Eye (tissue), 1 donor: ENCODE measurements around the gene MPV17.
"Not testable (repeated sequence)": the region's sequence is repeated elsewhere in the genome, so short reads cannot be mapped to it uniquely, and the experiment has no call there.

Source experiments
- DNase-seq: peaks from one replicate; pipeline ENCODE4 v3.0.0-alpha.2; 2015

The MPV17 gene

DNA sequence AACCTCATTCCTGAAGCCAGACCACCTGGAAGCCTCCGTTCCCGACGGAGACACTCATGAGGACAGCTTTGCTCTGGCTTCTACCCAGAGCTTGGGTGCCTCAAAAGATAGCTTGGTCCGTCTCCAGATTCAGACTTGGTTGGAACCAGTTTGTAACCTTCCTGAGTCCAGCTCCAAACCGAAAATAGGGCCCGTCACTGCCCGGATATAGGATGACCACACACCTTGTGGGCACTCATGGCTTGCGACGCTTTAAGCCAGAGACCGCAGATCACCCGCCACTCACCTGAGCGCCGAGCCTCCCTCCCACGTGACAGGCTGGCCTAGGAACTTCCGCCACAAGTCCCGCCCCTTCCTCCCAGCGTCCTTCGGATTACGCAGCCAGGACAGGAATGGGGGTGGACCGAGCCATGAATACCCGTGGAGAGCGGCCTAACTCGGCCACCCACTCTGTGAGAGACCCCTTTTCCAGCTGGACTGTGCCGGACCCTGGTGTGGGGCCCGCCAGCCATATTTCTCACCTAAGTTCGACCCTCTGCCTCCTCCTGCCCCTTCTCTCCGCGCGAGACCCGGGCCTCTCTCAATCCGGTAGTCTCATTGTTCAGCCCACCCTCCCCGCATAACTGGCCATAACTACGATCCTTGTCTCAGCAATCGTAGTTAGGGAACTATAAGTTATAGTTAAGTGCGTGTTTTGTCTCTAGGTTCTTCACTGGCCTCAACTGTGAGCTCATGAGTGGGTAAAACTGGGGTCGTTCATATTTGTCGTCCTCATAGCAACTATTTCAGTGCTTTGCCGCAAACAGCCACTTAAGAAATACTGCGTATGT lies at the start of gene MPV17:
Gene MPV17, minus strand, starts transcription at position 332 of the 830 bp plus-strand sequence. CDS start 580 bp downstream, outside the sequence.
- peak; percentile 97 for DNase-seq

GRCh38 chr2:27370816-27371620 lies 48.1 kb upstream of the MPV17 start:
- no peak for DNase-seq

- DNase-seq = peak; percentile 100
Observed at GRCh38 chr2:27370026-27370815, 47.3 kb upstream of the MPV17 start, which contains the start of the genes EIF2B4 and SNX17. Gene EIF2B4 (minus strand): TSS chr2:27370338. CDS start chr2:27370314, 24 bp downstream. Gene SNX17 (plus strand): TSS chr2:27370616. CDS start chr2:27370744, 128 bp downstream.

DNA sequence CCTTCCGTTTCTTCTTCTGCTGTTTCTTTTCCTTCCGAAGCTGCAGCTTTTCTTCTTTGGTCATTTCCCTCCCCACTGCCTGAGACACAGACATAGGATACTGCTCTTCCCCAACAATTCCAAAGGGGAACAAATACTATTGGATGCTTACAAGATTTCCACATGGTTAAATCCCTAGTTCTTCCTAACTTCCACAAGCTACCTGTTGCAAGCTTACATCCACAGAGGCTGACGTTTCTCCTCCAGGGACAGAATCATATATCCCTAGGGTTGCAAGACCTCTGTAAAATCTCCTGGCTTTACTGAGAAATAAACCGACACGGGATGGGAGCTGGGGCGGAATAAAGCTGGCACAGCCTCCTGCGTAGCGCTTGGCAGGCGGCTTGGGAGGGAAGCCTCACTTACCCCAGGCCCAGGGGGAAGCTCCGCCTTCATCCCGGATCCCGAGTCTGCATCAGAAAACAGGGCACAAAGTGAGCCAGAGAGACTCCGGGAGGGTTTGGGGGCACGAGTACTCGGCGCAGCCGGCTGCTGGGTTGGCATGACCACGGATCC lies 46.7 kb upstream of the MPV17 start:
- no peak for DNase-seq

GRCh38 chr2:27363933-27364332 lies 41.0 kb upstream of the MPV17 start:
- DNase-seq = no peak

DNA sequence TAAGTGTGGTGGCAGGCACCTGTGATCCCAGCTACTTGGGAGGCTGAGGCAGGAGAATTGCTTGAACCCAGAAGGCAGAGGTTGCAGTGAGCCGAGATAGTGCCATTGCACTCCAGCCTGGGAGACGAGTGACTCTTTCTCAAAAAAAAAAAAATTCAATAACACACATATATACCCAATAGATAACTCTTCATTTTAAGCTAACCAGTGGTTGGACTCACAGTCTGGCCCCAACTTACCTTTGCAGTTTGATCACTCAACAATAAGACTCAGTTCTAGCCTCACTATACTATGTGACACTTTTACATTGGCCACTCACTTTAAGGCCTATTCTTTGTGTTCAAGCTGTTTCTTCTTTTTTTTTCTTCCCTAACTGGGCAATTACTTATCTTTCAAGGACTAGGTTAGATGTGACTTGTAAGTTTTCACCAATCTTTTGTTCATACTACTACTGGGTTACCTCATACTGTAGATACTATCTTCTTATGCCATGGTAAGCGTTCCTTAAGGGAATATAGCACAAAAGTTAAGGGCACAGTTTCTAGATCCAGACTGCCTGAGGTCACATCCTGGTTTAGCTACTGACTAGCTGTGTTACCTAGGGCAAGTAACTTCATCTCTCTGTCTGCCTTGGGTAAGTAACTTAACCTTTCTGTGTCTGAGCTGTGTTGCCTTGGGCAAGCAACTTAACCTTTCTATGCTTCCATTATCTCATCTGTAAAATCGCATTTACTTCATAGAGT lies 40.0 kb upstream of the MPV17 start:
- DNase-seq = no peak

DNA sequence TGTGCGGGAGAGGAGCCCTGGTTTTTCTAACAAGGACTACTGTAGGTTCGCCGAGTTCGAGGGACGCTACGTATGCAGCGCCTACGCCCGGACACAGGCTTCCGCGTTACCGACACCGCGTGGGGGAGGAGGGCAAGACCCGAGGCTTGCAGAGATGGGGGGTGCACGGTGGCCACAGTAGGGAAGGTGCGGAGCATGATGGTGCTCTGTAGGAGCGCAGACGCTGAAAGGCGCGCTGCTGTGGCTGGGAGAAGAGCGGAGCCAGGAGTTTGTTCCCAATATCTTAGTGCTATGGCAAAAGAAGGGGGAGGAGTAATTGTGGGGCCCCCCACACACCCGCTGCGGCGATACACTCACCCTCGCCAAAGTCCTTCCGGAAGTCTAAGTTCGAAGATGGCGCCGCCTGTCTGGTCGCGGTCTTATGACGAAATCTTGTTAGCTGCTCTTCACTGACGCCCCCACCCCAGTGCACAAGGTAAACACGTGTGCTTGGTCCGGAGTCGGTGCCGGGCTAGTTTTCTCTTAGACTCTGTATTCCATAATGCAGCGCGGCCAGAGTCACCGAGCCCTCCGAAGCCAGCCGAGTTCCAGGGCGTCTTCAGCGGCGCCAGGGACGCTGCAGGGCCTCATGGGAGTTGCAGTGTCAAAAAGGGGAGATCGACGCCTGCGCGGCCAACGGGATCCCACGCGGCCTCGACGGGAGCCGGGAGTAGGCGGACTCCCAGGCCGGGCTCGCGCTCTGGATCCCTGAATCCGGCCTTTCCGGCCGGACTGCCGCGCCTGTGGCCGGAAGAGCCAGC lies 33.7 kb upstream of the MPV17 start, which contains the start of gene GTF3C2:
Gene GTF3C2, minus strand, starts transcription at position 383 of the 800 bp plus-strand sequence. CDS start 13,210 bp downstream, outside the sequence.
- peak; percentile 99 for DNase-seq

- DNase-seq = no peak
Observed at GRCh38 chr2:27356056-27356381, 33.1 kb upstream of the MPV17 start.

DNA sequence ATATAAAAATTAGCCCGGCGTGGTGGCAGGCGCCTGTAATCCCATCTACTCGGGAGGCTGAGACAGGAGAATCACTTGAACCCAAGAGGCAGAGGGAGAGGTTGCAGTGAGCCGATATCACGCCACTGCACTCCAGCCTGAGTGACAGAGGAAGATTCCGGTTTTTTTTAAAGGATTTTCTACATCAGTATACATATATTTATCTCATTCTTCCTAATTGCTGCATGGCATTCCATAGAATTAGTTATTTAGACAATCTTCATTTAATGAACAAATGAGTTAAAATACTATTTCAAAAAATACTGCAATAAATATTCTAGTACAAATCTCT lies 31.7 kb upstream of the MPV17 start:
- no peak for DNase-seq

GRCh38 chr2:27353762-27354596 lies 31.1 kb upstream of the MPV17 start:
- DNase-seq = no peak

DNA sequence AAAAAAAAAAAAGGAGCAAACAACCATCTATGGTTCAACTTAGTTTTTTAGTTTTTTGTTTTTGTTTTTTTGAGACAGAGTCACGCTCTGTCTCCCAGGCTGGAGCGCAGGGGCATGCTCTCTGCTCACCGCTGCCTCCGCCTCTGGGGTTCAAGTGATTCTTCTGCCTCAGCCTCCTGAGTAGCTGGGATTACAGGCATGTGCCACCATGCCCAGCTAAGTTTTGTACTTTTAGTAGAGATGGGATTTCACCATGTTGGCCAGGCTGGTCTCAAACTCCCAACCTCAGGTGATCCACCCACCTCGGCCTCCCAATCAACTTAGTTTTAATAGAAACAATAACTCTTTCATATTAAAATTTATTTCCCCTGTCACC lies 30.5 kb upstream of the MPV17 start:
- DNase-seq = not testable (repeated sequence)

GRCh38 chr2:27351802-27352598 lies 29.1 kb upstream of the MPV17 start:
- no peak for DNase-seq

DNA sequence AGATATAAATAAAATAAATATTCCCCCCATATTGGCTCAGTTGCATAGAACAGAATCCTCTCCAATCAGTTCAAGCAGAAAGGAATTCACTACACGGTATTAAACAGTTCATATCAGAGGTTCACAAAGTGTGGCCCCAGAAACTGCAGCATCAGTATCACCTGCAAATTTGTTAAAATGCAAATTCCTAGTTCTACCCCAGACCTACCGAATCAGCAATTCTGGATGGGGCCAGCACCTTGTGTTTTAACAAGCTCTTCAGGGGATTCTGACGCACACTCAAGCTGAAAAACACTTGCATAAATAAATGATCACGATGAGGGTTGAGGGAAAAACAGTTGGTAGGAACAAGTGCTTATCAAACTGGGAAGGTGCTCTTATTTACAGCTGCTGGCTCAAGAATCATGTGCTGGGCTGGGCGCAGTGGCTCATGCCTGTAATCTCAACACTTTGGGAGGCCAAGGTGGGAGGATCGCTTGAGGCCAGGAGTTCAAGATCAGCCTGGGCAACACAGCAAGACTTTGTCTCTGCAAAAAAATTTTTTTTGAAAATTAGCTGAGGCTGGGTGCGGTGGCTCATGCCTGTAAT lies 27.3 kb upstream of the MPV17 start:
- DNase-seq = no peak

- DNase-seq = no peak
Observed at GRCh38 chr2:27347641-27348040, 24.7 kb upstream of the MPV17 start.

- no peak for DNase-seq
Observed at GRCh38 chr2:27336173-27336572, 13.3 kb upstream of the MPV17 start.

GRCh38 chr2:27335311-27335710 lies 12.4 kb upstream of the MPV17 start:
- no peak for DNase-seq

- DNase-seq = no peak
Observed at GRCh38 chr2:27324720-27325119, 1.8 kb upstream of the MPV17 start.

- DNase-seq = no peak
Observed at GRCh38 chr2:27323596-27324285, 844 bp upstream of the MPV17 start.
